BLaER1 (cell line): ENCODE results near the gene CA5A.
A peak's percentile ranks its signal among the peaks of the same experiment; 100 is the strongest.

Experiments
- H3K27ac ChIP-seq: shearing (Covaris generic); formaldehyde crosslinking; 2 replicates; pipeline ENCODE4 v1.8.1; 2022
- H3K27me3 ChIP-seq: shearing (Covaris generic); formaldehyde crosslinking; 2 replicates; pipeline ENCODE4 v1.8.1; 2022
- H3K36me3 ChIP-seq: shearing (Covaris generic); formaldehyde crosslinking; 2 replicates; pipeline ENCODE4 v1.8.1; 2022
- H3K4me1 ChIP-seq: shearing (Covaris generic); formaldehyde crosslinking; 2 replicates; pipeline ENCODE4 v1.8.1; 2022
- H3K4me2 ChIP-seq: shearing (Covaris generic); formaldehyde crosslinking; 2 replicates; pipeline ENCODE4 v1.8.1; 2022
- H3K4me3 ChIP-seq: shearing (Covaris generic); formaldehyde crosslinking; 2 replicates; pipeline ENCODE4 v1.8.1; 2022
- H3K9ac ChIP-seq: shearing (Covaris generic); formaldehyde crosslinking; 2 replicates; pipeline ENCODE4 v1.8.1; 2022
- H3K9me3 ChIP-seq: shearing (Covaris generic); formaldehyde crosslinking; 2 replicates; pipeline ENCODE4 v1.8.1; 2022
- H4K20me1 ChIP-seq: shearing (Covaris generic); formaldehyde crosslinking; 2 replicates; pipeline ENCODE4 v1.8.1; 2022
- Cebpa-rat ChIP-seq: shearing (Covaris generic); IDR thresholded peaks from 2 replicates; pipeline ENCODE4 v1.8.1; 2022

CA5A gene

GRCh38 chr16:87844120-87844733 lies 92.1 kb downstream of the CA5A start:
- no peak for TF ChIP-seq Cebpa-rat
- Histone ChIP-seq H4K20me1 (peaks cover 100% of the 10 kb centered on the region), H3K27me3 (no peaks in the 10 kb centered on the region), H3K4me2 (peak overlapping the region; percentile 81), H3K4me3 (peak overlapping the region; percentile 8; the same call in 1 of the 2 replicates), H3K9ac (peak overlapping the region; percentile 18; the same call in 1 of the 2 replicates), H3K36me3 (peaks cover 97% of the 10 kb centered on the region), H3K27ac (peak overlapping the region; percentile 24; the same call in 1 of the 2 replicates), H3K4me1 (peaks cover 100% of the 10 kb centered on the region), H3K9me3 (no peaks in the 10 kb centered on the region)

- Histone ChIP-seq H3K4me3 (peak overlapping the region; percentile 8; the same call in 1 of the 2 replicates), H4K20me1 (peaks cover 100% of the 10 kb centered on the region), H3K9me3 (no peaks in the 10 kb centered on the region), H3K4me2 (peak overlapping the region; percentile 81), H3K36me3 (peaks cover 97% of the 10 kb centered on the region), H3K9ac (peak overlapping the region; percentile 18; the same call in 1 of the 2 replicates), H3K27ac (peak overlapping the region; percentile 24; the same call in 1 of the 2 replicates), H3K4me1 (peaks cover 100% of the 10 kb centered on the region), H3K27me3 (no peaks in the 10 kb centered on the region)
- no peak for TF ChIP-seq Cebpa-rat
Measured at GRCh38 chr16:87843678-87844105, 92.6 kb downstream of the CA5A start.

GRCh38 chr16:87842209-87842869 lies 94.0 kb downstream of the CA5A start:
- Histone ChIP-seq H3K4me3 (no peak overlapping the region), H3K36me3 (peaks cover 97% of the 10 kb centered on the region), H3K27ac (no peak overlapping the region; the same call in 1 of the 2 replicates), H3K4me1 (peaks cover 100% of the 10 kb centered on the region), H3K27me3 (no peaks in the 10 kb centered on the region), H3K9me3 (no peaks in the 10 kb centered on the region), H3K4me2 (peak overlapping the region; percentile 81), H4K20me1 (peaks cover 100% of the 10 kb centered on the region), H3K9ac (peak overlapping the region; percentile 18; the same call in 1 of the 2 replicates)
- TF ChIP-seq Cebpa-rat: no peak

- no peak for TF ChIP-seq Cebpa-rat
- H3K9ac ChIP-seq: 0 out of 2 replicates have a peak overlapping the region, but pooled peaks have one; percentile 6
- H3K4me2 ChIP-seq: peak overlapping the region; percentile 81
- peaks cover 100% of the 10 kb centered on the region for H3K4me1 ChIP-seq
- peaks cover 100% of the 10 kb centered on the region for H4K20me1 ChIP-seq
- H3K36me3 ChIP-seq: peaks cover 97% of the 10 kb centered on the region
- H3K4me3 ChIP-seq: no peak overlapping the region
- no peaks in the 10 kb centered on the region for H3K27me3 ChIP-seq
- H3K27ac ChIP-seq: peak overlapping the region; percentile 44; the same call in 1 of the 2 replicates
- H3K9me3 ChIP-seq: no peaks in the 10 kb centered on the region
Measured at GRCh38 chr16:87841340-87842208, 94.8 kb downstream of the CA5A start.

- H3K4me3 ChIP-seq: no peak overlapping the region
- H3K4me2 ChIP-seq: peak overlapping the region; percentile 97; the same call in 1 of the 2 replicates
- H3K27ac ChIP-seq: 0 out of 2 replicates have a peak overlapping the region, but pooled peaks have one; percentile 13
- peaks cover 97% of the 10 kb centered on the region for H3K36me3 ChIP-seq
- H3K9me3 ChIP-seq: no peaks in the 10 kb centered on the region
- peaks cover 100% of the 10 kb centered on the region for H4K20me1 ChIP-seq
- no peak overlapping the region for H3K9ac ChIP-seq
- H3K4me1 ChIP-seq: peaks cover 100% of the 10 kb centered on the region
- TF ChIP-seq Cebpa-rat: no peak
- H3K27me3 ChIP-seq: no peaks in the 10 kb centered on the region
Measured at GRCh38 chr16:87840271-87840978, 95.9 kb downstream of the CA5A start.

- Histone ChIP-seq H3K4me3 (no peak overlapping the region), H3K4me1 (peaks cover 100% of the 10 kb centered on the region), H3K4me2 (peak overlapping the region; percentile 97), H4K20me1 (peaks cover 100% of the 10 kb centered on the region), H3K27me3 (no peaks in the 10 kb centered on the region), H3K9ac (0 out of 2 replicates have a peak overlapping the region, but pooled peaks have one; percentile 6), H3K9me3 (no peaks in the 10 kb centered on the region), H3K36me3 (peaks cover 100% of the 10 kb centered on the region), H3K27ac (peak overlapping the region; percentile 33)
- no peak for TF ChIP-seq Cebpa-rat
Measured at GRCh38 chr16:87839542-87840270, 96.6 kb downstream of the CA5A start.

GRCh38 chr16:87838643-87839541 lies 97.4 kb downstream of the CA5A start:
- peak overlapping the region; percentile 97 for H3K4me2 ChIP-seq
- peaks cover 100% of the 10 kb centered on the region for H3K36me3 ChIP-seq
- peaks cover 100% of the 10 kb centered on the region for H3K4me1 ChIP-seq
- H3K27me3 ChIP-seq: no peaks in the 10 kb centered on the region
- peaks cover 100% of the 10 kb centered on the region for H4K20me1 ChIP-seq
- TF ChIP-seq Cebpa-rat: no peak
- H3K9me3 ChIP-seq: no peaks in the 10 kb centered on the region
- peak overlapping the region; percentile 33 for H3K27ac ChIP-seq
- H3K4me3 ChIP-seq: no peak overlapping the region
- 0 out of 2 replicates have a peak overlapping the region, but pooled peaks have one; percentile 50 for H3K9ac ChIP-seq
